Islet precursor cell (in vitro differentiated cells): ENCODE measurements around the gene PPHLN1.
"Not testable (repeated sequence)": the region's sequence is repeated elsewhere in the genome, so short reads cannot be mapped to it uniquely, and the experiment has no call there.

Experiments
- DNase-seq: peaks from one replicate; pipeline ENCODE4 v3.0.0-alpha.2; 2018

The PPHLN1 gene

GRCh38 chr12:42323856-42324255 lies 2.1 kb upstream of the PPHLN1 start:
- no peak for DNase-seq

GRCh38 chr12:42325326-42325652 lies 678 bp upstream of the PPHLN1 start:
- no peak for DNase-seq

- DNase-seq: no peak
These were observed 717 bp downstream of the PPHLN1 start for GRCh38 chr12:42326541-42327226.

- no peak for DNase-seq
These were observed 1.2 kb downstream of the PPHLN1 start for GRCh38 chr12:42327227-42327590.

- not testable (repeated sequence) for DNase-seq
These were observed 4.1 kb downstream of the PPHLN1 start for GRCh38 chr12:42330097-42330496.

- DNase-seq: no peak
These were observed 6.6 kb downstream of the PPHLN1 start for GRCh38 chr12:42332301-42333285.

- peak; percentile 88 for DNase-seq
These were observed 10.3 kb downstream of the PPHLN1 start for GRCh38 chr12:42336286-42336685.

GRCh38 chr12:42338280-42338679 lies 12.3 kb downstream of the PPHLN1 start:
- DNase-seq: no peak

GRCh38 chr12:42342028-42342427 lies 16.1 kb downstream of the PPHLN1 start:
- DNase-seq: no peak

- no peak for DNase-seq
These were observed 17.8 kb downstream of the PPHLN1 start for GRCh38 chr12:42343721-42344120.

GRCh38 chr12:42346403-42347002 lies 20.5 kb downstream of the PPHLN1 start:
- no peak for DNase-seq

- DNase-seq: not testable (repeated sequence)
These were observed 23.4 kb downstream of the PPHLN1 start for GRCh38 chr12:42349119-42350020.

- DNase-seq: not testable (repeated sequence)
These were observed 24.0 kb downstream of the PPHLN1 start for GRCh38 chr12:42350021-42350407.

GRCh38 chr12:42356344-42356743 lies 30.4 kb downstream of the PPHLN1 start:
- DNase-seq: no peak

GRCh38 chr12:42360747-42361403 lies 34.9 kb downstream of the PPHLN1 start:
- no peak for DNase-seq

GRCh38 chr12:42361909-42362646 lies 36.1 kb downstream of the PPHLN1 start:
- no peak for DNase-seq

- DNase-seq: no peak
These were observed 36.8 kb downstream of the PPHLN1 start for GRCh38 chr12:42362647-42363260.

- DNase-seq: no peak
These were observed 38.7 kb downstream of the PPHLN1 start for GRCh38 chr12:42364692-42365091.

GRCh38 chr12:42365486-42365885 lies 39.5 kb downstream of the PPHLN1 start:
- no peak for DNase-seq

GRCh38 chr12:42370013-42370412 lies 44.0 kb downstream of the PPHLN1 start:
- no peak for DNase-seq
